Upper lobe of left lung (tissue), 6 donors: ENCODE results near the gene LGALS7B. TPM values are rescaled to one million over a fixed set of nuclear protein-coding genes. Genes with fewer than 3 reads are reported as not detected.

Source experiments
- ATAC-seq, 2 donors: fragments of 200-7000 bp; cut with Tn5 transposase; one replicate each; pipeline ENCODE4 v1.9.1; 2022; ENCODE audit warnings: mild to moderate bottlenecking in 2 of 2, moderate library complexity in 2 of 2; ENCODE audit not compliant: low FRiP score in 2 of 2
- DNase-seq, 2 donors: peaks; one replicate each; pipeline ENCODE4 v3.0.0-alpha.2; 2019 to 2020
- H3K27ac ChIP-seq, 4 donors: fragments of 200-600 bp; sonication (generic); one replicate each; pipeline ENCODE4 v1.5.1; 2016 to 2019
- H3K27me3 ChIP-seq, 4 donors: fragments of 200-600 bp; sonication (generic); one replicate each; pipeline ENCODE4 v1.5.1; 2017 to 2019
- H3K36me3 ChIP-seq, 4 donors: fragments of 200-600 bp; sonication (generic); one replicate each; pipeline ENCODE4 v1.5.1; 2016 to 2019
- H3K4me1 ChIP-seq, 4 donors: fragments of 200-600 bp; sonication (generic); one replicate each; pipeline ENCODE4 v1.5.1; 2018 to 2019
- H3K4me3 ChIP-seq, 4 donors: fragments of 200-600 bp; sonication (generic); one replicate each; pipeline ENCODE4 v1.5.1; 2017 to 2019; ENCODE audit warnings: mild to moderate bottlenecking in 2 of 4, moderate library complexity in 1 of 4
- H3K9me3 ChIP-seq, 4 donors: fragments of 200-600 bp; sonication (generic); one replicate each; pipeline ENCODE4 v1.5.1; 2018 to 2019
- EP300 ChIP-seq, 4 donors: sonication (generic); formaldehyde crosslinking; IDR thresholded peaks; one replicate each; pipeline ENCODE4 v1.5.1; 2017; ENCODE audit warnings: antibody characterized with exemption in 4 of 4, control low read depth in 2 of 4
- POLR2A ChIP-seq, 4 donors: fragments of 450-650 bp; IDR thresholded peaks; one replicate each; pipeline ENCODE4 v1.5.1; 2016 to 2017; ENCODE audit warnings: antibody characterized with exemption in 4 of 4, mild to moderate bottlenecking in 2 of 4
- POLR2AphosphoS5 ChIP-seq, 2 donors: sonication (generic); formaldehyde crosslinking; IDR thresholded peaks; one replicate each; pipeline ENCODE4 v1.5.1; 2017; ENCODE audit warnings: antibody characterized with exemption in 2 of 2
- WGBS, 2 donors: methylation state at CpG; one replicate each; pipeline ENCODE4 v1.1.5; 2017 to 2018; 5-methylcytosine and 5-hydroxymethylcytosine counted together
- total RNA-seq, 6 donors: library from RNA; depleted of rRNA in 4 of 6; stranded (reverse); fragments of >200 nt in 4 of 6; gene quantifications; one replicate each; pipeline versions ENCODE4 v1.1.0 to v1.2.1, GENCODE V29; 2016 to 2021
- TF ChIP-seq, protein P1 (sequence below), 6 experiments: fragments of 450-650 bp in 4 of 6; fragments of 200-600 bp in 2 of 6; sonication (generic) in 2 of 6; IDR thresholded peaks; one replicate each; pipeline ENCODE4 v1.5.1; 2016 to 2019; ENCODE audit warnings: antibody characterized with exemption in 6 of 6
- donor health status: DM: no; HTN: no; CAD: no; lungs with moderate emphysema.
- donor health status: DM: no; HTN: yes; CAD: no; lungs with severe emphysema.

LGALS7B gene
- total RNA-seq, 6 donors from 2014 or later = 12.4 TPM; not detected in 5

DNA sequence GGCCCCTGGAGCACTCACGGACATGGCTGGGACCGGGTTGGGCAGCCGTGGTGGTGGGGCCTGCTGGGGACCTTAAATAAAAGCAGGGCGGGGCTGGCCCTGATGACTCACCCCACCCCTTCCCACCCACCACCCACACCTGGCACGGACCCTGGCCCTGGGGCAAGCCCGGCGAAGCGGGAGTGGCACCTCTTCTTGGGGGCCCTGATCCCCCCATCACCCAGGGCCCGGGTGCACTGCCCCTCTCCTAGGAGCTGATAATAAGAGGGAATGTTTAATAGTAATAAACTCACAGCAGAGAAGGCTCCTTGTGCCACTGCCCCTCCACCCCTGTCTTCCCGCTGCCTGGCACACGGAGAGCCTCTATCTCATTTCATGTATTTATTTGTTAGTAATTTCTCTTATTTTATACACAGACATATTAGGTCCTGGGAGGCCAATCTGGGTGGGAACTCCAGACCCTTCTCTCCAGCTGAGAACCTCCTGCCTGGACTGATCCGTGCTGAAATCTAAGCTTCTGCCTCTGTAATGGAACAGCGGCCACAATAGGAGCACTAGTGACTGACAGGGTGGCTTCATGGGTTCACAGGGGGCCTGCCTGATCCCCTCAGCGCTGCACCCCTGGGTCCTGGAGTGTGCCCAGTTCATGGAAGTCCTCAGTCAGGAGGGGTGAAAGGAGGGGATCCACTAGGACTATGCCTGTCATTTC is 15.4 kb upstream of the LGALS7B start, which contains the start of gene LGALS7:
TSS of gene LGALS7 (minus strand) at position 49 of the 709 bp plus-strand sequence. CDS start at position 24, 25 bp downstream.
- Histone ChIP-seq H3K27me3 (no peaks in the 10 kb centered on the region), H3K4me1 (peaks cover 4 to 11% (median 9%) of the 10 kb centered on the region in 4 donors), H3K36me3 (no peaks in the 10 kb centered on the region), H3K4me3 (no peak within 1 kb of the TSS), H3K9me3 (no peaks in the 10 kb centered on the region), H3K27ac (no peak within 1 kb of the TSS)
- 76 to 87% methylated on average over 5 of the region's 14 CpGs for WGBS, 2 donors
- TF ChIP-seq, protein P1, sequence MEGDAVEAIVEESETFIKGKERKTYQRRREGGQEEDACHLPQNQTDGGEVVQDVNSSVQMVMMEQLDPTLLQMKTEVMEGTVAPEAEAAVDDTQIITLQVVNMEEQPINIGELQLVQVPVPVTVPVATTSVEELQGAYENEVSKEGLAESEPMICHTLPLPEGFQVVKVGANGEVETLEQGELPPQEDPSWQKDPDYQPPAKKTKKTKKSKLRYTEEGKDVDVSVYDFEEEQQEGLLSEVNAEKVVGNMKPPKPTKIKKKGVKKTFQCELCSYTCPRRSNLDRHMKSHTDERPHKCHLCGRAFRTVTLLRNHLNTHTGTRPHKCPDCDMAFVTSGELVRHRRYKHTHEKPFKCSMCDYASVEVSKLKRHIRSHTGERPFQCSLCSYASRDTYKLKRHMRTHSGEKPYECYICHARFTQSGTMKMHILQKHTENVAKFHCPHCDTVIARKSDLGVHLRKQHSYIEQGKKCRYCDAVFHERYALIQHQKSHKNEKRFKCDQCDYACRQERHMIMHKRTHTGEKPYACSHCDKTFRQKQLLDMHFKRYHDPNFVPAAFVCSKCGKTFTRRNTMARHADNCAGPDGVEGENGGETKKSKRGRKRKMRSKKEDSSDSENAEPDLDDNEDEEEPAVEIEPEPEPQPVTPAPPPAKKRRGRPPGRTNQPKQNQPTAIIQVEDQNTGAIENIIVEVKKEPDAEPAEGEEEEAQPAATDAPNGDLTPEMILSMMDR (IDR thresholded peaks at IDR 0.05) = no peak
- no peak for TF ChIP-seq EP300 (IDR thresholded peaks at IDR 0.05)
- TF ChIP-seq POLR2AphosphoS5 (IDR thresholded peaks at IDR 0.05) = no peak
- no peak for TF ChIP-seq POLR2A (IDR thresholded peaks at IDR 0.05)
- peak in 1 of 2 donors; percentile 52 for DNase-seq
- ATAC-seq = no peak

DNA sequence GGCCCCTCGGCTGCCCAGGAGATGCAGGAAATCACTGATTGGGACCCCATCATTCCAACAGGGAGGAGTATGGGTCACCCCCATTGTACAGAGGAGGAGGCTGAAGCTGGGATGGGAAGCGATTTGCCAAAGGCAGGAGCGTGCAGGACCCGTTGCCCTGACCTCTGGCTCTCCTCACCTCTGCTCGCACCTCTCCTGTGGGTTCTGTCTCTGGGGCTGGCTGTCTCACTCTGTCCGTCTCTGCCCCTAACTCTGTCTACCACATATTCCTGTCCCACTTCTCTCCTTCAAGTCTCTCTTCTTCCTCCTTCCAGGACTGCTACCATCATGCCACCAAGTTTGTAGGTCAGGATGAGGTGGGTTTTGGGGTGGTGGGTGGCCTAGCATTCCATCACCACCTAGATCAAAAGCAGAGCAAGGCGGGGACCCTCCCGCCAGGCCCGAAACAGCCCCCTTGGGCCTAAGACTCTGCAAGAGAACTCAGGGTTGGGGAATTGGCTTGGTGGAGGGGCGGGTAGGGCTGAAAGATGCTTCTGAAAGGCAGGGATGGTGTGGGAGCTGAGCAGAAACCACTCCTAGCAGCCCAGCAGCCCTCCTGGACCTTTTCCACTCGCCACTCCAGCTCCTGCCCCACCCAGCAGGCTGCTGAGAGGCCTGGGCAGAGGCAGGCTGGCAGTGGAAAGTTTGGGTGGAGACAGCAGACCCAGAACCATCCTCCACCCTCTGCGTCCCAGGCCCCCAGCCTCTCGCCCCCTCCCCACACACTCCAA is 14.6 kb upstream of the LGALS7B start:
- peaks cover 4 to 9% (median 6%) of the 10 kb centered on the region in 4 donors for H3K4me1 ChIP-seq
- no peaks in the 10 kb centered on the region for H3K36me3 ChIP-seq
- no peak for TF ChIP-seq POLR2AphosphoS5 (IDR thresholded peaks at IDR 0.05)
- no peak for TF ChIP-seq POLR2A (IDR thresholded peaks at IDR 0.05)
- TF ChIP-seq, protein P1 (IDR thresholded peaks at IDR 0.05) = no peak
- no peak for TF ChIP-seq EP300 (IDR thresholded peaks at IDR 0.05)
- no peaks in the 10 kb centered on the region for H3K27me3 ChIP-seq
- H3K9me3 ChIP-seq = no peaks in the 10 kb centered on the region
- H3K27ac ChIP-seq = no peak overlapping the region
- H3K4me3 ChIP-seq = no peak overlapping the region
- ATAC-seq = no peak
- DNase-seq = peak in 1 of 2 donors; percentile 50
- 72 to 85% methylated on average over 11 to 13 of the region's 13 CpGs for WGBS, 2 donors

DNA sequence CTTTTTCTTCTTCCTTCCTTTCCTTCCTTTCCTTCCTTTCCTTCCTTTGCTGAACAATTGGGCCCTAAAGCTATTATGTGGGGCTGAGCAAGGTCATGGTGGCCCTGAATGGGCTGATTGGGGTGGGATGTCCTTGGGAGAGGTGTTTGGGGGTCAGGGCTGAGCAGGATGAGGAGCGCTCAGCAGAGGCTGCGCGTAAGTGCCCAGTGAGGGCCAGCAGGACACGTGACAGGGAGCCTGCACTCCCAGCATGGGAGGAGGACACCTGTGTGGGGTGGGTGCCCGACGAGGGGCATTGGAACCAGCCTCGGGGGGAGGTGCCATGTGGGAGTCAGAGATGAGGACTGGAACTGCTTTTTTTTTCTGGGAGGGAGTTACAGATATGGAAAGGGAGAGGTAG is 10.3 kb upstream of the LGALS7B start:
- TF ChIP-seq EP300 (IDR thresholded peaks at IDR 0.05) (no peak), POLR2A (IDR thresholded peaks at IDR 0.05) (no peak), POLR2AphosphoS5 (IDR thresholded peaks at IDR 0.05) (no peak)
- TF ChIP-seq, protein P1 (IDR thresholded peaks at IDR 0.05) = no peak
- Histone ChIP-seq H3K4me1 (no peaks in the 10 kb centered on the region), H3K4me3 (no peak overlapping the region), H3K27me3 (no peaks in the 10 kb centered on the region), H3K9me3 (no peaks in the 10 kb centered on the region), H3K27ac (no peak overlapping the region), H3K36me3 (no peaks in the 10 kb centered on the region)
- ATAC-seq (no peak), DNase-seq (no peak)
- 44 to 73% methylated on average over 7 of the region's 7 CpGs for WGBS, 2 donors

DNA sequence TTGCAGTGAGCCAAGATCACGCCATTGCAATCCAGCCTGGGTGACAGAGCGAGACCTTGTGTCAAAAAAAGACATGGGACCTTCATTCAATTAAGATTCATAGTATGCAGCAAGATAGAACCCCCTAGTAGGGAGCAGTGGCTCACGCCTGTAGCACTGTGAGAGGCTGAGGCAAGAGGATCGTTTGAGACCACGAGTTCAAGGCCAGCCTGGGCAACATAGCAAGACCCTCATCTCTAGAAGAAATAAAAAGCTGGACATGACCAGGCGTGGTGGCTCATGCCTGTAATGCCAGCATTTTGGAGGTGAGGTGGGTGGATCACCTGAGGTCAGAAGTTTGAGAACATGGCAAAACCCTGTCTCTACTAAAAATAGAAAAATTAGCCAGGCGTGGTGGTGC is 8.6 kb upstream of the LGALS7B start:
- no peak for DNase-seq
- 88 to 93% methylated on average over 7 of the region's 7 CpGs for WGBS, 2 donors
- Histone ChIP-seq H3K4me3 (no peak overlapping the region), H3K36me3 (no peaks in the 10 kb centered on the region), H3K27me3 (no peaks in the 10 kb centered on the region), H3K4me1 (no peaks in the 10 kb centered on the region), H3K9me3 (no peaks in the 10 kb centered on the region), H3K27ac (no peak overlapping the region)
- TF ChIP-seq POLR2A (IDR thresholded peaks at IDR 0.05) (no peak), POLR2AphosphoS5 (IDR thresholded peaks at IDR 0.05) (no peak), EP300 (IDR thresholded peaks at IDR 0.05) (no peak)
- TF ChIP-seq, protein P1 (IDR thresholded peaks at IDR 0.05) = no peak
- ATAC-seq = no peak
